NCI-H146 treated with DMSO at 0.1 percent for 48 hours (cell line): Measurements from ENCODE around the gene TNFRSF4.

Experiments used
- DNase-seq: peaks from one replicate; lab custom pipeline; 2025; ENCODE audit not compliant: unreplicated experiment; lab: John Stamatoyannopoulos, UW

The TNFRSF4 gene

DNA sequence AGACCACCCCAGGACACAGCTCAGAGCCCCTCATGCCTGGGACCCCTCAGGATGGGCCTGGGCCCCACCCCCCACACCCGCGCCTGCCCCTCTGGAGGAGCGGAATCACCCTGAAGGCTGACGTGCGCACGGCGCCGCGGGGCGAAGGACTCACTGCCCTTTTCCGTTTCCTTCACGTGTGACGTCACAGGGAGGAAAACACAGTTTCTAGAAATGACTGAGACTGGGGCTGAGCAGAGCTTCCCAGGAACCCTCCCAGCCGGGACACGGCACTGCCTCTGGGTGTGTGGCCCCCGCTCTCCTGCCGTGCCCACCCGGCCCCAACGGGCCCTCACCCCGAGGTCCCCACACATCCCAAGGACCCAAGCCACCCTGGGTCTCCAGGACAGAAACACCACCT is 5.4 kb upstream of the TNFRSF4 start:
- DNase-seq, result no peak

DNA sequence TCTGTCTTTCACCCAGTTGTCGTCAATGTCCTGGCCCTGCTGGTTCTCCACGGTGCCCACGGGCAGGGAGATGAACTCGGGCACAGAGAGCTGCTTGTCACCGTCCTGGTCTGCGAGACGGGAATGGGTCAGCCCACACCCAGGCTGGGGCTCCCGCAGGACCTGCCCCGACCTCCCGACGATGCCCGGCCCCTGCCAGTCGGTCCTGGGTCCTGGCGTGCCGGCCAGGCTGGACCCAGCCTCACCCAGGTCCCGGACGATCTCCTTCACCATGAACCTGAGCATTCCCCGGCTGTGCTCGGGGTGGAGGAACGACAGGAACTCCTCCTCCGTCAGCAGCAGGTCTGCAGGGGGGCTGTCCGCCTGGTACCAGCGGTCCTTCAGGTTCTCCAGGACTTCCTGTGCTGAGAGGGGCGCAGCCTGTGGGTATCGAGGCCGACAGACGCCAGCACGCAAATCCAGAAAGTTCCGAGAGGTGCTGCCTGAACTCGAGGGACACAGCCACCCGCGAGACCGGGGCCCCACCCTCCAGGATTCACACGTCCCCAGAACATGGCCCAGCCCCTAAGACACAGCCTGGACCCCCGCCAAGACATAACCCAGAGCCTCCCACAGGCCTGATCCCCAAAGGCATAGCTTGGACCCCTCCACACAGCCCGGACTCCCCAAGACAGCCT is 4.7 kb upstream of the TNFRSF4 start:
- no peak for DNase-seq

DNA sequence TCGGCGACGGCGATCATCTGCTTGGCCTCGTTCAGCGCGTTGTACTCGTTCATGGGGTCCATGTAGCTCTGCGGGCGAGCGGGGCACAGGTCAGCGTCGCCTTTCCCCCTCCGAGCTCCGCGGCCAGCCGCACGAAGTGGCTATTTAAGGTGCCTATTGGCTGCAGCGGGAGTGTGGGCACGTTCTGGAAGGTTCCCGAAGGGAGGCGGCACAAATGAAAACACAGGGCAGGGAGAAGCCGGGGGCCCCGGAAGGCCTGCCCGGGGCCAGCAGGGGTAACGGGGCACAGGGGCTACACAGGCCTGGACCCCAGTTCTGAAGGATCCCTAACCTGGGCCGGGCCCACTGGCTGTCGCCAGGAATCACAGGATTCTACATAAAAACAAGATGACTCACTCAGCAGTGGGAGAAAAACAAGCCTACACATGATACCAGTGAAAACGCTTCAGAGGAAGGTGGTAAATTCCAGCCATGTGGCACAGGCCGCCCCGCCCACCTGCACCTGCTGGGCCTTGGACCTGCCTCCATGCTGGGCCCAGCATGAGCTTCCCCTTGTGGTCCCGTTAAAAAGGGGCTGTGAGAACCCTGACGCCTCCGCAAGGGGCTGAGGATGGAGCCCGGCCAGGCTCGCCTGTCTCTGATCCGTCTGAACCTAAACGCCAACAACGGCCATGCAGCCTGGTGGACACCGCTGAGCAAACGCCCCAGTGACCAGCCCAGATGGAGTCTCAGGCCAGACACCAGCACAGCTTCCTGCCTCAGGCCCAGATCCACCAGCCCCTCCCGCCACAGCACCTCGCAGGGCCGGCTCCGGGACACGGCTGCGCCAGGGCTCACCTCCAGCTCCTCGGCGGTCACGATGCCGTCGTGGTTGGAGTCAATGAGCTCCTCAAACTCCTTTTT is 3.9 kb upstream of the TNFRSF4 start:
- no peak for DNase-seq

DNA sequence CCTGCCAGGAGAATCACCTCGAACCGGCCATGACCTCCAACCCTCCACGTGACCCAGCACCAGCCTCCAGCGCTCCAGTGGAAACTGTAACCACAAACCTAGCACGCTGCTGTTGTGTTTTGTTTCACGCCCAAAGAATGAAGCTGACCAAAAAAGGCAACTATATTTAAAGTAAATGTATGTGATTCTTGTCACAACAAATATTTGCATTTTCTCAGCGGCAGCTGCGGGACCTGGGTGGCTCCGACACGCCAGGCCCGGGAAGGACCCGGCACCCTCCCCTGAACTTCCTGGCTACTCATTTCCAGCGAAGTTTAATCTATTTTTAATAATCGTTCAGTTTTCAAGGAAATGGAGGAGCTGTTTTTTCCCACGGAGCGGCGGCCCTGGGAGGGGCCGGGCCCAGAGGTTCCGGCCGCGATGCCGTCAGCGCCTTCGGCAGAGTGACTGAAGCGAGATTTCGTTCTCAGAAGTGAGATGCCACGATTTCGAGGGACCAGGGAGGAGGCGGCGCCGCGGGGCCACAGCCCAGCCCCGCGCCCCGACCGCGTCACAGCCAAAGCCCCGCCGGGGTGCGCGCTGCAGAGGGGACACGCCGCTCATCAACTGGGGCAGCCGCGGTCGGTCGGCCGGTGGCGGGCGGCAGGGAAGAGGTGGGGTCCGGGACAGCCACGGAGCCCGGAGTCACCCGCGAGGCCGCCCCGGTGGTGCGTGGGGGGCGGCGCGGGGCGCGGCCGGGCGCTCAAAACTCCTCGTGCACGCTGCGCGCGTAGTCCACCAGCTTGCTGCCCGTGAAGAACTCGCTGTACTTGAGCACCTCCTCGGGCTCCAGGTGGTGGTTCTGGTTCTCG is 3.0 kb upstream of the TNFRSF4 start:
- no peak for DNase-seq

- DNase-seq, result no peak
Observed at GRCh38 chr1:1215881-1216605, 2.1 kb upstream of the TNFRSF4 start.

GRCh38 chr1:1215080-1215676 is 1.2 kb upstream of the TNFRSF4 start:
- DNase-seq, result no peak

- DNase-seq, result no peak
Observed at GRCh38 chr1:1212780-1213344, 1.1 kb downstream of the TNFRSF4 start.

- DNase-seq, result no peak
Observed at GRCh38 chr1:1211541-1212441, 2.2 kb downstream of the TNFRSF4 start.

DNA sequence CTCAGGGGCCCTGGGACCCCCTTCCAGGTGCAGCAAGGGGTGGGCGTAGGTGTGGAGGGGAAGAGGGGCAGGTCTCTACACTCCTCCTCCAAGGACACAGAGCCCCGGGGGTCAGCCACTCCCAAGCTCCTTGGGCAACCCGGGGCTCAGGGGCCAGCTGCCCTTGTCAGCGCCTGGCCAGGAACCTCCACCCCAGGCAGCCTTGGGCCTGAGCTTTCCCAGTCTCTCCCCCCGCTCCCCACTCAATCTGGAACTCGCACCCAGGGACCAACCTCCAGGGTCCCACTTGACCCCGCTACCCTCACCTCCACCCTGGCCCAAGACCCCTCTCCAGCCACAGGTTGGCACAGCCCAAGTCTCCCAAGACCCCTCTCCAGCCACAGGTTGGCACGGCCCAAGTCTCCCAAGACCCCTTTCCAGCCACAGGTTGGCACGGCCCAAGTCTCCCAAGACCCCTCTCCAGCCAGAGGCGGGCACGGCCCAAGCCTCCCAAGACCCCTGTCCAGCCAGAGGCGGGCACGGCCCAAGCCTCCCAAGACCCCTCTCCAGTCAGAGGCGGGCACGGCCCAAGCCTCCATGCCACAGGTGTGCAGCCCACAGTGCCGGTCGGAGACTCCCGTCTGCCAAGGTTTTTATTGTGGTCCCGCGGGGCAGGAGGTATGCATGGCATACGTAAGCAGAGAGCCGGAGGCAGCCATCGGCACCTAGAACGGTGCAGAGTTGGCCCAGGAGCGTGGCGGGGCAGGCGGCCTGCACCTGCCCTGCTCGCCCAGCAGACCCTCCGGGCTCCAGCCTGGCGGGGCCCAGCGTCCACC is 3.0 kb downstream of the TNFRSF4 start:
- DNase-seq, result no peak

GRCh38 chr1:1208713-1209433 is 5.1 kb downstream of the TNFRSF4 start:
- DNase-seq, result no peak

- no peak for DNase-seq
Observed at GRCh38 chr1:1207571-1207892, 6.4 kb downstream of the TNFRSF4 start.

DNA sequence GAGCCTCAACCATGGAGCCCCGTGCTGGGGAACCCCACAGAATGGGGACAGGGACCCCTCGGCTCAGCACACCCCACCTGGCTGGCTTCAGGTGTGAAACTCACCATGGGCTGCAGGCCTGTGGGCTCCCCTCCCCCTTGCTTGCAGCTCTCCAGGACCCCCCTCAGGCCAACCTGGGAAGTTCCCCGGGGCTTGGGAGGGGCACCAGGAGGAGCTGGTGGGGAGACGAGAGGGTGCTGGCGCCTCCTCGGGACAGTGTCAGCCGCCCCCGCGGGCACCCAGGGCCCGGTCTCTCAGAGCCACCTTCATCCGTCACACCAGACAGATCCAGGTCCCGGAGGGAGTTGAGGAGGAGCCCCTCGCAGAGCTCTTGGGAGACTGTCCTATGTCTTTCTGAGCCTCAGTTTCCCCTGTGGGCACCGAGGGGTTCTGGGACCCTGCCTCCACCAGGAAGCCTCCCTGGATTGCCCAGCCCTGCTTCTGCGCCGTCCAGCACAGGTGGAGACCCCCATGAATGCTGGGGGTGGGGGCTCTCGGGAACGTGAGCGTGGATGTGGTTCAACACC is 6.9 kb downstream of the TNFRSF4 start:
- no peak for DNase-seq

- DNase-seq, result no peak
Observed at GRCh38 chr1:1206376-1206965, 7.5 kb downstream of the TNFRSF4 start, which contains the start of gene TNFRSF18. TSS of gene TNFRSF18 (minus strand) at chr1:1206592. CDS start at chr1:1206571, 21 bp downstream.

DNA sequence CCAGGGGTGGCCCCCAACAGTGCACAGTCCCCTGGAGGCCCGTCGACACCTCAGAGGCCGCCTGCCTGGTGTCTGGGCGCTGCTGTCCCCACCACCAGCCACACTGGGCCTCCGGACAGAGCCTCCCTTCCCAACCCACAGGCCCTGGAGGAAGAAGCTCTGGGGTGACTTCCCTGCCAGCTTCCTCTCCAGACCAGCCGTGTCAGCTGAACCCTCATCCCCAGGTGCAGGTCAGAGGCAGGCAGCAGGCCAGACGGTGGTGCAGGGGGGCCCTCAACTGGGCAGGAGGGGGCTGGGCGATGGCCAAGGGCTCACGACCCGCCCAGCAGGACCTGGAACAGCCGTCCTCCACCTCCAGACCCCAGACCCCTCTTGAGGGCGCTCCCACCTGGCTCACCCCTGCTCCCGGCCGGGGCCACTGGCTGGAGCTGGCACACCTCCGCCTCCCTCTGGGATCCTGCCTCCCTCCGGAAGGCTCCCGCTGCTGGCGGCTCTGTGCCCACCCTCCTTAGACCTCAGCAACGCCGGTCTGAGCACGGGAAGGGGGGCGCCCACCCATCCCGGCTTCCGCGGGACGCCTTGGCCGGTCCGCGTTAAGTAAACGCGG is 8.1 kb downstream of the TNFRSF4 start:
- DNase-seq, result no peak

GRCh38 chr1:1204998-1205768 is 8.8 kb downstream of the TNFRSF4 start:
- no peak for DNase-seq

GRCh38 chr1:1204425-1204920 is 9.5 kb downstream of the TNFRSF4 start:
- DNase-seq, result no peak
